Activated T-cell treated with anti-CD3 and anti-CD28 coated beads for 1 hour (primary cell): ENCODE data around the gene VPS35.

ENCODE experiments used
- DNase-seq: peaks from one replicate; pipeline ENCODE4 v3.0.0-alpha.2; 2020; ENCODE audit warnings: low read depth

VPS35 gene

DNA sequence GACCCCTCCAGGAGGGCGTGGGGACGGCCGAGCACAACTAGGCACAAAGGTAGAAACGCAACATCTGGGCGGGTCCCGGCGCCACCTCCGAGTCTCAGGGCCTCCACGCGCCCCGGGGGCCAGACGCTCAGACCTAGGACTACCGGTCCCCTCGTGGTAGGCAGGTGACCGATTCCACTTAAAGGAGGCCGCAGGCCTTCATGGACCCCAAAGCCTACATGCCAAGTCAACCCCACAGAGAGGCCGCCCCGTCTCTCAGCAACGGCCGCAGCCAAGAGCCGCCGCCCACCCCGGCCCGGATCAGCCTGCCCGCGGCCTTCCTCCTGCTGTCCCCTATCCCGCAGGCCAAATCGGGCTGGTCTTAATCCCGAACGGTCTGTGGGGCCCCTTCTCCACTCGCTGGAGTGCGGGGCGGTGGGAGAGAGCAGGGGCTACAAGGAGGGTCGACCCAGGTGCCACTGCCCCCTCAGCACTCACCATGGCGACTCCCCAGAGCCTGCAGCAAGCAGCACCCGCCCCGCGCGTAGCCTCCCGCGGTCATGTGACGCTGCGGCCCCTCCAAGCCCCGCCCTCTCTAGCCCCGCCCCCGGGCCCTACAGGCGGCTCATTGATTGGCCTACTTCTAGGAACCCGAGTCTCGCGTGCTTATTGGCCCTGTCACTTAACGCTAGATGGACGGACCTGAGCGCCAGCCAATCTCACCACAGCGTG is at the start of gene VPS35:
VPS35 (minus strand) TSS at position 525 of the 711 bp plus-strand sequence; CDS start at position 480, 45 bp downstream.
- DNase-seq, result peak; percentile 100

DNA sequence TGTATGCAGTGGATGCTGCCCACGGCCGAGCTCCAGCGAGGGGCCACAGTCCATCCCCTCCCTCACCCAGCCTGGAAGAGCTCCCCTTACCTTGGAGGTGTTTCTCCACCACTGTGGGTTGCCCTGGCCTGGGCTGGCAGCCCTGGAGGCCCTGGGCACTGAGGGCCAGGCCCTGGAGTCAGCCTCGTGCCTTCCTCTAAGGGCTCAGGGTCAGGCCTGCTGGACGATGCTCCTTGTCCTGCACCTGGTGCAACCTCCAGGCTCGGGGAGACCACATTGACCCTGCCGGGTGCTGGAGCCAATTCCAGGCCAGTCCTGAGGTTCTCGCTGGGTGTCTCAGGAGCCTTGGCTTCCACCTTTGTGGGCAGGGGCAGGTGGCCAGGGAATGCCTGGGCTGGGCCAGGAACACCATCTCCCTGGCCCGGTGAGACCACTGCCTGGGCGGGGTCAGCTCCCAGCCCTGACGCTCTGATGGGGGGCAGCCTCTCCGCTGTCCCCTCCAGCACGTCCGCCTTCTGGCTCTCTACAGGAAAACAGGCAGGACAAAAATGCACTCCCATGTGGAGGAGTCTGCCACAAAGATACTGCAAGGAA is 48.7 kb upstream of the VPS35 start:
- no peak for DNase-seq

DNA sequence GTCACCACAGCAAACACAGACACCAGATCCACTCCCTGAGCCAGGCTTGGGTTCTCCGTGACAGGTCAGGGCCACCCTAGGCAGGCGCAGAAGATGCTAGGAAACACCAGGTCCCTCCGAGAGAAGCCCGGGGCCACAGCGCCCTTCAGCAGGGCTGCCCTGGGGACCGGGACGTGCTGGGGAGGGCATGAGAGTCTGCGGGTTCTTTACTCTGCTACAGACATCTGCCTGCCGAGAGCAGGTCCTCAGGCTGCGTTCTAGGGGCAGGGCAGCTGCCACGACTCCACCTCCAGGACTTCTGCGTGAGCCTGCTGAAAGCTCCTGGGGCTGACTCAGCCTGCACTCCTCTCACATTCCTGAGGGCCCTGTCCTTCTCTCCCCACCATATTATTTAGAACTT is 47.7 kb upstream of the VPS35 start:
- no peak for DNase-seq

DNA sequence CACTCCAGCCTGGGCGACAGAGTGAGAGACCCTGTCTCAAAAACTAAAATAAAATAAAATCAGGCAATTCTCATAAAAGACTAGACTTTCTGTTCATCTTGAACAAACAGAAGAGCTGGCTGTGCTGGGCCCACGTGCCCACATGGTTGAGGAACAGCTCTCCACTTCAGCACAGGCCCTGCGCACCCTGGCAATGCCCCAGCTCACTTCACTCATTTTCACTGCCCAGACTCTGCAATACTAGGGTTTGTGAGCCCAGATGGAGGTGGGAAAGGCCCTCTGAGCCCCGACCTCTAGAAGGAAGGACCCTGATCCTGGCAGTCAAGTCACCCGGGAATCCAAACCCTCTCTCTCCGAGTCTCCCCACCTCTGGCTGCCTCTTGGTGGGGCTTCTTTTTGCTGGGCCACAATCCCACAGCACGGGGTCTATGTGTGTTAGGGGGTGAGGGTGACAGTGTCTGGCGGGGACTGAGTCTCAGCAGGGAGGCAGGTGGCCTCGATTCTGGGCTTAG is 44.4 kb upstream of the VPS35 start:
- no peak for DNase-seq

DNA sequence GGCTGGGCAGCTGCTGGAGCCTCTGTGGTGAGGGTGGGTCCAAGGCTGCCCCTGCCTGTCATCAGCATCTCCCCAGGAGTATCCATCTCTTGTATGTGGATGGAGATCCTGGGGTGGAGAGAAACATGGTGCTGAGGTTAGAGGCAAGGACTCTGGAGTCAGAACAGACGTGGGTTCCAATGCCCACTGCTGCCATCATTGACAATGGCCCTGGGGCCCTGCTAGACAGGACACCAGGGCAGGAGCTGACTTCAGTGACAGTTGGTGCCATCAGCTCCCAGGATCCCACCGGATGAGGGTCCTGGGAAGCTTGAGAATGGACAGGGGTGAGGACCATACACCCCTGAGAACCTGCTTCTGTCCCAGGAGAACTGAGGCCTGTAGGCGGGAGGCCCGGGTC is 43.6 kb upstream of the VPS35 start:
- no peak for DNase-seq

DNA sequence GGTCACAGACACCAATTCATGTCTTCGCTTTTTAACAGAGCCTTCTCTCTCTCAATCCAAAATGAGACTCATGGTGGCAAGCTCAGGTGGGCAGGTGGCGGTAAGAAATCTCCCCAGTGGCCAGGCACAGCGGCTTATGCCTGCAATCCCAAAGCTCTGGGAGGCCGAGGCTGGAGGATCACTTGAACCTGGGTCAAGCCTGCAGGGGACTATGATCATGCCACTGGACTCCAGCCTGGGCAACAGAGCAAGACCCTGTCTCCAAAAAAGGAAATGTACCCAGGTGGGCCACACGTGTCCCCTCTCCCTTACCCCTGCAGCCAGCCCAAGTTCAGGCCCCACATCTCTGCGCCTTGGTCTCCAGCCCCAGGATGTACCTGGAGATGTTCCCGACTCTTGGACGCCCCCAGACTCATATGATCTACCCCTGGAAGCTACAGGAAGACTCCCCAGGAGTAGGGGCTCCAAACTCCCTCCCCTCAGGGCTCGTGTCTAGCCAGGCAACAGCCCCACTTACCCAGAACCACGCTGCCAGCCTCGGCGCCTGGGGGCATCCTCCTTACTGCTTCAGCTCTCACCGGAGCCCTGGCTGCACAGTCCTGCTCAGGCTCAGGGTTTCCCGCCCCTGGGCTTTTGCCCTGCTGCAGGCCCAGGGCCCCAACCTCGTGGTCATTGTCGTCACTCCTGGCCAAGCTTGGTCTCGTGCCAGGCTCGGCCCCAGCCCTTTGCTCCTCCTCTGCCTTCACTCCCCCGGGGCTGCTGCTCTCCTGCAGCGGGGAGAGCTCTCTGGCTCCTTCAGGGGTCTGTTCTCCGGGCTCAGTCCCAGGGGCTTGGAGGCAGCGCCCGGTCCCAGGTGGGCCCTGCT is 42.9 kb upstream of the VPS35 start:
- DNase-seq, result no peak

DNA sequence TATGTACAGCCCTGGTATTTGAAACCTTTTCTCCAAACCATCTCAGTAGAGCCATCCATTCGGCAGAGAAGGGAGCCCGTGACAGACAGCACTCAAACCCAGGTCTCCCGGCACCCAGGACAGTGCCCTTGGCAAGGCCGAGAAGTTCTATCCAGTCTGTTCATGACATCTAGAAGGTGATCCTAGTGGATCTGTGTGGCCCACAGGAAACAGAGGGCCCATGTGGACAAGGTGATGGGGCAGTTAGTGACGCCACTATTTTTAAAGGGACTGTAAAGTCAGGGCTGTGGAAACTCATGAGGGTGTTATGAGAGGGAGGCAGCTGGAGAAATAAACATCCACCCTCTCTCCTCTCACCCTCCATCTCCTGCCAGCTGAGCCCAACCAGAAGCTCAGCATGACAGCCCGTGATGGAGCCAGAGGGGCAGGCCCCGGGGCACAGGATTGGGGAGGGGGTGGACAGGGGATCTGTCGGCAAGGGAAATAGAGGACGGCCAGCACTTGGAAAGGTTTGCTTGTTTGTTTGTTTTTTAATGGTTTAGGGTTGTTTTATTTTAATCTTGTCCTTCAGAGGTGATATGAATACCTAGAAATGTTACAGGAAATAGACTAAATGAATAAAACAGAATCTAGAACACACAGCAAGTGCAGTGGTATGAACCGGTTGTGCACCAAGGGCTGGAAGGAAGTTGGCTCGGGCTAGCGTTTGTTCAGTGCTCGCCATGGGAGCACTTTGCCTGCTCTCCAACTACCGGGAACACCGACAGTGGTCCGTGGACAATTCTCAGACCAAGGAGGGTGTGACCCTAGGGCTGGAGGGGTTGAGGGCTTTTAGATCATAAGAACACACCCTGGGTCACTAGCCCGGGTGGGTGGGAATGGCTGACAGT is 42.1 kb upstream of the VPS35 start:
- DNase-seq, result no peak

DNA sequence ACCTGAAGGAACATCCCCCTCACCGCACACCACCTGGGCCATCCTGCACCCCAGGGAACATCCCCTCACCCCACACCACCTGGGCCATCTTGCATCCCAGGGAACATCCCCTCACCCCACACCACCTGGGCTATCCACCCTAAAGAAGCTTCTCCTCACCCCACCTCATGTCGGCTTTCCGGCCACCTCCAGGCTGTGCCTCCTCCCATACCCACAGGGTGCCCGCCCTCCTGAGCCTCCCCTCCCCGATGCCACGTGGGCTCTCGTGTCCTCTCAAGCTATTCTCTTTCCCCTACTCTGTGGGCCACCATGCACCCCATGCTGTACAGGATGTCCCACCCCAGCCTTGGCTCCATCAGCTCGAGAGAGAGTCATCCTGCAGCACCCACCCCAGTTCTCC is 41.1 kb upstream of the VPS35 start:
- no peak for DNase-seq

DNA sequence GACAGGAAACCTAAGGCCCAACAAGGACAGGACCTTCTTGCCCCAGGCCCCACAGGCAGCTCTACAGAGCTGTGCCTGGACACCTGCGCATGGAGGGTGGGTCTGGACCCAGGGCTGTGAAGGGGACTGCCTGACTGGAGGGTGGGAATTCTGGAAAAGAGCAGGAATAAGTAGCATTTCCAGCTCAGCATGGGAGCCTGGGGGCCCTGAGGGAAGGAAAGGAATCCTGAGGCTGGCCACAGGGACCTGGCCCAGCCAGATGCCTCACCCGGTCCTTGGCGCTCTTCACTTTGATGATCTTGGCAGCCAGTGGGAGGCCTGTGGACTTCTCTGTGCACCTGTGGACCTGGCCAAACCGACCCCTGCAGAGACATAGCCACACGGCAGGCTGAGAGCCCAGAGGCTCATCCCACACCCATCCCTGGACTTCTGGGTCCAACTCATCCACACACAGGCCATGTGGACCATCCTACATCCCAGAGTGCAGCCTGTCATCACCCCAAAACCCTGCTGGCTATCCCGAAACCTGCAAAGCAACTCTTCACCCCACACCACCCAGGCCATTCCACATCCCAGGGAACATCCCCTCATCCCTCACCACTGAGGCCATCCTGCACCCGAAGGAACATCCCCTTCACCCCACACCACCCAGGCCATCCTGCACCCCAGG is 40.5 kb upstream of the VPS35 start:
- no peak for DNase-seq

DNA sequence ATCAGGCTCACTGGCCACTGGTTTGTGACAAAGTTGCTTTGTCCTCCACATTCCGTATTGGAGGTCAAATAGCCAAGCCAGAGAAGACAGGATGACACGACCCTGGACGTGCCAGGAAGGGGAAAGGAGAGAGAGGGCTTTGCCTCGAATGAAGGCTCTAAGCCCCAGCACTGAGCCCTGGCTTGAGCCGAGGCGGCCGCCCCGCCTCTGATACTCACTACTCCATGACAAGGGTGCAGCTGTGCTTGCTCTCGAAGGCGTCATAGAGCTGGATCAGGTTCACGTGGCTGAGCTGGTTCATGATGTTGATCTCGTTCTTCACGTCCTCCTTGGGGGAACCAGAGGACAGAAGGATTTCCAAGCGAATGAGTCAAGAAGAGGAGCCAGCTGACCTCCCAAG is 39.8 kb upstream of the VPS35 start:
- DNase-seq, result no peak

DNA sequence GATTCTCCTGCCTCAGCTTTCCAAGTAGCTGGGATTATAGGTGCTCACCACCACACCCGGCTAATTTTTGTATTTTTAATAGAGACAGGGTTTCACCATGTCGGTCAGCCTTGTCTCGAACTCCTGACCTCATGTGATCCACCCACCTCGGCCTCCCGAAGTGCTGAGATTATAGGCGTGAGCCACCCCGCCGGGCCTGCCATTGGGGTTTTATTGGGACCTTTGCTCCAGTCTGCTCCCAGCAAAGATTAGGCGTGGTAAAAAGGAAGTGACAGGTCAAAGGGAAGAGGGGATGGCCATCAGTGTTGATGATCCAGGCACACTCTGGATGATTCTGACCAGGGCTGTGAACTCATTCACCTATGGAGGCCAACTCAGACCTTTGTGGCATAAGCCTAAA is 38.7 kb upstream of the VPS35 start:
- DNase-seq, result no peak

DNA sequence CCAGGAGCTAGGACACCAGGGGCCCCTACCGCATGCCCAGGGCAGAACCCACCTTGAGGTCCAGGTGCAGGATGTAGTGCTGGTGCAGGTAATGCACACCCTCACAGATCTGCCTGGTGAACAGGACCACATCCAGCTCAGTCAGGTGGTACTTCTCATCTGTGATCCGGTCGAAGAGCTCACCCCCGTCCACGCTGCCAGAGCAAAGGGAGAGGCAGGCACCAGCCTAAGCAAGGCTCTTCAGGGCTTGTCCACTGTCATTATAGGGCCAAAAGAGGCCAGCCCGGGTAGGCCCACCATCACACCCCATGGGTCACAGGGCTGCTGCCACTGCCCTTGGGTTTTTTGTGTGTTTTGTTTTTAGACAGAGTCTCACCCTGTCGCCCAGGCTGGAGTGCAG is 38.2 kb upstream of the VPS35 start:
- no peak for DNase-seq

DNA sequence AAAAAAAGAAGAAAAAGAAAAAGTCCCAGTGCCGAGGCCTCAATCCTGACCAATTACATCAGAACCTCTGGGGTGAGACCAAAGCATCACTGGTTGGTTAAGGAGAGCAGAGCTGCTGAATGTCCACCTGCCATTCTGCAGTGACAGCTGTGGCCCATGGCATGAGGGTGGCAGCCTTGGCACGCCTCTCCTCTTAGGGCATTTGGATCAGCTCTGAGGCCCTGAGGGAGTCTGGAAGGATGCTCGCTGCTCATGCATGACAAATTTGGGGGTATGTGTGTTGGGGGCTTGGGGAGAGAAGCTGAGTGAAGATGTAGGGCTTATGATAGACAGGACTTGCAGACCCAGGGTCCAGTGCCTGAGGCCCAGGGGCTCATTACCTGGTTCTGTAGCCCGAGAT is 32.9 kb upstream of the VPS35 start:
- no peak for DNase-seq

DNA sequence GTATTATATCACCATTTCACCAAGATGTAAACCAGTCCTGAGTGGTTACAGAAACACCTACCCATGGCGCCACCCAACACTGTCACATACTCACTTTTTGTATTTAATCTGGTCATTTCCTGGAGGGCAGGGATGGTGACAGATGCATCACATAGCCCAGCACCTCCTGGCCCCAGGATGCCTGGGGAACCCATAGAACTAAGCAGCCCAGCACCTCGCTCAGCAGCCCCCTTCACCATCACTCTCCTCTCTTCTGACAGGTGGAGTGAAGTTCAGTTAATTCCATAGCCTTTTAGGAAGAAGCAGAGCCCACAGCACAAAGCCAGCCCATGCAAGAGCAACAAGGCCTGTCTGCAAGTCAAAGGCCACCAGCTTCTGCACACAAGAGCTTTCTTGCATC is 31.6 kb upstream of the VPS35 start:
- no peak for DNase-seq

DNA sequence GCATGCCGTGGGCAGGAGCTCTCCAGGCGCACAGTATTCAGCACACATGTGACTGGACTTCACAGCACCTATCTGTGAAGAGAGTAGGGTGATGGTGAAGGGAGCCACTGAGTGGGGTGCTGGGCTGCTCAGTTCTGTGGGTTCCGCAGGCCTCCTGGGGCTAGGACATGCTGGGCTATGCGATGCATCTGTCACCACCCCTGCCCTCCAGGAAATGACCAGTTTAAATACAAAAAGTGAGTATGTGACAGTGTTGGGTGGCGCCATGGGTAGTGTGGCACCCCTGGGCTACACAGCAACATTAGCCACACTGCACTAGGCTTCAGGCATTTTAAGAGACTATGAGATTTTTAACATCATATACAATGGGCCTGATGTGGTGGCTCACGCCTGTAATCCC is 30.6 kb upstream of the VPS35 start:
- no peak for DNase-seq

DNA sequence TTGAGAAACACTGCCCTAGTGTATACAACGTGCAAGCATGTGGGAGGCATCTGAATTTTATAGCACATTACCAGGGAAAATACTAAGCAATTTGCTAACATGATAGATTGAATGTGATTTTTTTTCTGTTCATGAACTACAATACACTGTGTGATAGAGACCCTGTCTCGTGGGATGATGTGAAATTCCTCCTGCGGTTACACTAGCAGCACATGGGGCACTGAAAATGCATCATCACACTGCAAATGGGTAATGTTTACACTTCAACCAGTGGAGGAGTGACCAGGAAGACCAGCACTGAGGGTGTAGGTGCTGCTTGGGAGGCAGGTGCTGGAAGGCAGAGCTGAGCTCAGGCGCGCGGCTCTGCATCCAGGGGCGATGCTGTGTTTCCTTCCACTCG is 29.2 kb upstream of the VPS35 start:
- no peak for DNase-seq

DNA sequence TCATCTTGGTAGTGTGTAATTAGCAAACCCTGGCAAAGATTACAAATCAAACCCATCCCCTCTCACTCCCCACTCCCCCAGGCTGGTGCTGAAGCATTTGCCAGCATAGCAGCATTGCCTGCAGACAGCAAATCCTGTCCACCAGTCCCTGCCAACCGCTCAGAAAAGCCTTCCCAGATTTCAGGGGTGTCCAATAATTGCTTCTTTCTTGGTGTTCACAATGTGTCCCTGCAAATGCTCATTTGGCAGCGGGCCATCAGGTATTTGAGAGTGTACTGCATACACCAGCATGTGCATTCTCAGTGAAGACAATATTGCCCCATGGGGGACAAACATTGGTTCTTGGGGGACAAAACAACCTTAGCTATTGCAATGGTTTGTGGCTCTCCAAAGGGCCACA is 28.7 kb upstream of the VPS35 start:
- DNase-seq, result no peak

DNA sequence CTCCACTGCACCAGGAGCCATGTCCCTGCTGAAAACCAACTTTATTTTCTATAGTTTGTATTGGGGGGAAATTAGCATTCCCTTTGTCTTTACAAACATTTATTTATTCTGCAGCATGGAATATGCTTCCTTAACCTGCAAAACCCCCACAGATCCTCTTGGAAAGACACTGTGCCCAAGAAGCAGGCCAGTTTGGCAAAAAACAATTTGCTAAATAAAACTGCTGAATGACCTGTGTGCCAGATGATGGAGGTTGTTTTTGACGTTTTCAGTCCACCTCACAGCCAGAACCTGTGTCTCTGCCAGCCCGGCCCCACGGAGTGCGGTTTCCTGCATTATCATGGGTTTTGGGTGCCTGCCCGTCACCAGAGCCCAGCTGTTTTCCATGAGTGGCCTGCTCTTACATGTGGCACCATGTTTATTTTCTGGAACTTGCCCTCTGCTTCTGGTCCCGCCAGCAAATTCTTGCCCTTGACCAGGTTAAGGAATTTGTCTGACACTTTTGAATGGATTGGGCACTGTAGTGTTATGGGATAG is 26.9 kb upstream of the VPS35 start:
- DNase-seq, result no peak

DNA sequence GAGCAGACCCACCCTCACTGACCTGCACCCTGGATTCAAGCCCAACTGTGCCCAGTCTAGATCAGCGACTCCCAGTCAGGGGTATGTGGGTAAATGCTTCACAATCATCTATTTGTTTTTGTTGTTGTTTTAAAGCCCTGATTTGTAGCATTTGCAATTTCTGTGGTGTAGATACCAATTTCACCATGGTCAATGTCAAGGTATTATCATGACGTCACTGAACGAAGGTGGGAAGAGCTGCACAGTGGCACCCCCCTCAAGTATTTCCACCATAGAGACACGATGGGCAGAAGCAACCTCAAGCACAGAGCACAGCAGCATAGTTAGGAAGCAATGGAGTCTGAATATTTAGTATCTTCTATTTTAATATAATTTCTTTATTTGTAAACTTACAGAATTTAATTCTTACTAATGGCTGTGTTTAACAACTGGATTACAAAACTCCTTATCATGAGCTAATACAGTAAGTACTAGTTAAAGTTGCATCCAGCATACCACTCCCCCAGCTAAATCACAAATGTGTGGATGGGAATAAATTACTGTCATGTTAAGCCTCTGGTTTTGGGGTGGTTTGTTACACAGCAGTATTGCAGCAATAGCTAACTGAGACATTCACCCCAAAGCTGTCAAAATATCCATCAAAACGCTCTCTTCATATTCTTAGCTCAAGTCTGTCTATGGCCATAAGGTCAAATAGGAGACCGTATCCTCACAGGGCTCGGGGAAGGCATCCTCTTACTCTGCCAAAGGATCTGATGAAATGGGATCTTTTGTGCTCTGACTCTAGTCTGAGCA is 26.0 kb upstream of the VPS35 start:
- no peak for DNase-seq

DNA sequence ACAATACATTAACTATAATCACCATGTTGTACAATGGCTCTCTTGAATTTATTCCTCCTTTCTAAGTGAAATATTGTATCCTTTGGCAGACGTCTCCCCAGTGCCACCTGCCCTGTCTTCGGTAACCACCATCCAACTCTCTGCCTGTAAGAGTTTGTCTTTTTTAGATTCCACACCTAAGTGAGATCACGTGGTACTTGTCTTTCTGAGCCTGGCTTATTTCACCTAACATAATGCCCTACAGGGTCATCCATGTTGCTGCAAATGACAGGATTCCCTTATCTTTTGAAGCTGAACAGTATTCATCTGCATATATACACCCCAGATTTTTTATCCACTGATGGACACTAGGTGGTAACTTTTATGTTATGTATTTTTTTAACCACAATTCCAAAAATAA is 24.7 kb upstream of the VPS35 start:
- DNase-seq, result no peak
